Measurements from ENCODE around the gene SPRR2E.

Gene SPRR2E

GRCh38 chr1:153100245-153100644, 5.9 kb upstream of the SPRR2E start:
- in situ Hi-C loops (cut with MboI; ENCODE audit: low pct_unique_long_range_greater_than_20kb, low sequenced_read_pairs, unreplicated experiment) = no loop called here
- TF ChIP-seq CTCF (IDR thresholded peaks at IDR 0.05; ENCODE audit: extremely low read depth, insufficient read depth, missing control alignments) = no peak
- no peak for DNase-seq (ENCODE audit: low spot score)

- in situ Hi-C loops (cut with MboI; ENCODE audit: low pct_unique_long_range_greater_than_20kb, low sequenced_read_pairs, unreplicated experiment) = no loop called here
- DNase-seq (ENCODE audit: low spot score) = no peak
- TF ChIP-seq CTCF (IDR thresholded peaks at IDR 0.05; ENCODE audit: extremely low read depth, insufficient read depth, missing control alignments) = no peak
Measured at GRCh38 chr1:153099461-153100045, 5.2 kb upstream of the SPRR2E start.

GRCh38 chr1:153095764-153096163, 1.4 kb upstream of the SPRR2E start:
- in situ Hi-C loops (cut with MboI; ENCODE audit: low pct_unique_long_range_greater_than_20kb, low sequenced_read_pairs, unreplicated experiment) = no loop called here
- TF ChIP-seq CTCF (IDR thresholded peaks at IDR 0.05; ENCODE audit: extremely low read depth, insufficient read depth, missing control alignments) = no peak
- no peak for DNase-seq (ENCODE audit: low spot score)

- DNase-seq (ENCODE audit: low spot score) = no peak
- in situ Hi-C loops (cut with MboI; ENCODE audit: low pct_unique_long_range_greater_than_20kb, low sequenced_read_pairs, unreplicated experiment) = no loop called here
- no peak for TF ChIP-seq CTCF (IDR thresholded peaks at IDR 0.05; ENCODE audit: extremely low read depth, insufficient read depth, missing control alignments)
Measured at GRCh38 chr1:153087652-153088051, 6.7 kb downstream of the SPRR2E start.

GRCh38 chr1:153081736-153082135, 12.6 kb downstream of the SPRR2E start:
- DNase-seq (ENCODE audit: low spot score) = no peak
- TF ChIP-seq CTCF (IDR thresholded peaks at IDR 0.05; ENCODE audit: extremely low read depth, insufficient read depth, missing control alignments) = no peak
- in situ Hi-C loops (cut with MboI; ENCODE audit: low pct_unique_long_range_greater_than_20kb, low sequenced_read_pairs, unreplicated experiment) = no loop called here

GRCh38 chr1:153072806-153073726, 21.3 kb downstream of the SPRR2E start:
- in situ Hi-C loops (cut with MboI; ENCODE audit: low pct_unique_long_range_greater_than_20kb, low sequenced_read_pairs, unreplicated experiment) = no loop called here
- TF ChIP-seq CTCF (IDR thresholded peaks at IDR 0.05; ENCODE audit: extremely low read depth, insufficient read depth, missing control alignments) = no peak

More at GRCh38 chr1:153072806-153073726, 21.3 kb downstream of the SPRR2E start:
- no peak for DNase-seq (ENCODE audit: low spot score)
